DMS79 (cell line): Measurements from ENCODE around the gene SST.

Source experiments
- DNase-seq: peaks from one replicate; lab custom pipeline; 2025; lab: John Stamatoyannopoulos, UW

SST gene

GRCh38 chr3:187629711-187630110, 40.5 kb downstream of the SST start:
- DNase-seq = no peak

- no peak for DNase-seq
Observed at GRCh38 chr3:187628169-187628568, 42.0 kb downstream of the SST start.

- no peak for DNase-seq
Observed at GRCh38 chr3:187626581-187626980, 43.6 kb downstream of the SST start.

- no peak for DNase-seq
Observed at GRCh38 chr3:187624588-187624987, 45.6 kb downstream of the SST start.

GRCh38 chr3:187623285-187623814, 46.8 kb downstream of the SST start:
- DNase-seq = peak; percentile 19

- no peak for DNase-seq
Observed at GRCh38 chr3:187621881-187622280, 48.3 kb downstream of the SST start.

- no peak for DNase-seq
Observed at GRCh38 chr3:187619461-187619860, 50.7 kb downstream of the SST start.
